K562 (cell line): ENCODE results near the gene NFS1. TPM values are rescaled to one million over a fixed set of nuclear protein-coding genes. Genes with fewer than 3 reads are reported as not detected.
A peak's percentile ranks its signal among the peaks of the same experiment; 100 is the strongest.

Experiments used
- ATAC-seq: fragments of 200-7000 bp; cut with Tn5 transposase; 3 replicates; pipeline ENCODE4 v1.9.1; 2020; ENCODE audit warnings: moderate library complexity
- BruUV-seq: library from RNA; stranded (reverse); fragments of 400-500 nt; replicated peaks from 2 replicates; lab custom pipeline; 2021; lab: Mats Ljungman, UMichigan
- CTCF ChIA-PET: fragments of 300-600 bp; formaldehyde crosslinking; extraction: SDS; loops from one replicate; lab custom pipeline; 2021; ENCODE audit warnings: low intra/inter-chr PET ratio; lab: Yijun Ruan, JAX
- POLR2A ChIA-PET: fragments of 300-600, 350-650 bp; sonication (Branson Sonifier 250); formaldehyde crosslinking; extraction: SDS; loops from one replicate; lab custom pipeline; 2021; ENCODE audit warnings: antibody characterized with exemption, inconsistent platforms; lab: Yijun Ruan, JAX
- DNase-seq, 4 experiments: peaks; one replicate each; pipeline versions ENCODE4 v3.0.0 to v3.0.0-alpha.2; 2011 to 2018; ENCODE audit warnings: low spot score in 3 of 4, mixed read lengths in 3 of 4; ENCODE audit errors: extremely low read depth in 1 of 4
- FAIRE-seq: peaks from 2 replicates; lab custom pipeline; 2011; peaks lifted over from hg19 to GRCh38; lab: Jason Lieb, UNC
- H2AFZ ChIP-seq: 2 replicates; pipeline ENCODE4 v1.6.0; 2011; ENCODE audit warnings: low read depth, low read length, control low read depth, inconsistent platforms
- H3K27ac ChIP-seq: fragments of 200-600 bp; 3 replicates; pipeline ENCODE4 v1.8.0; 2011; ENCODE audit warnings: low read depth, mild to moderate bottlenecking, control low read depth, inconsistent platforms, low read length, moderate library complexity, mixed read lengths; ENCODE audit errors: extremely low read depth
- H3K27me3 ChIP-seq, 2 experiments: fragments of 300-600 bp in 1 of 2; 2 replicates in 1 of 2; 3 replicates in 1 of 2; pipeline versions ENCODE4 v1.6.0 to v1.8.0; 2011; ENCODE audit warnings: inconsistent platforms in 2 of 2, low read length in 2 of 2, mild to moderate bottlenecking in 1 of 2, mixed read lengths in 1 of 2, moderate library complexity in 1 of 2; ENCODE audit not compliant: control insufficient read depth in 2 of 2, insufficient read depth in 2 of 2
- H3K36me3 ChIP-seq: fragments of 300-600 bp; 3 replicates; pipeline ENCODE4 v1.8.0; 2011; ENCODE audit warnings: mild to moderate bottlenecking, low read length, inconsistent platforms; ENCODE audit not compliant: control insufficient read depth, insufficient read depth
- H3K4me1 ChIP-seq, 2 experiments: fragments of 200-600 bp in 1 of 2; replicated peaks in 1 of 2; 2 replicates in 1 of 2; 3 replicates in 1 of 2; pipeline versions ENCODE4 v1.5.1 to v1.8.0; 2011; ENCODE audit warnings: inconsistent platforms in 2 of 2, low read length in 2 of 2, mild to moderate bottlenecking in 1 of 2, mixed read lengths in 1 of 2, moderate library complexity in 1 of 2; ENCODE audit not compliant: control insufficient read depth in 2 of 2, insufficient read depth in 2 of 2
- H3K4me2 ChIP-seq: 2 replicates; pipeline ENCODE4 v1.6.1; 2011; ENCODE audit warnings: low read length, control low read depth, inconsistent platforms, mixed read lengths; ENCODE audit not compliant: insufficient read depth
- H3K4me3 ChIP-seq: fragments of 200-600 bp; sonication (generic), shearing (Covaris generic); 2 replicates; pipeline ENCODE4 v1.5.1; 2016; ENCODE audit warnings: control low read depth, inconsistent platforms
- H3K79me2 ChIP-seq: fragments of 200-600 bp; 3 replicates; pipeline ENCODE4 v1.8.0; 2011; ENCODE audit warnings: low read length, inconsistent platforms; ENCODE audit not compliant: control insufficient read depth, insufficient read depth
- H3K9ac ChIP-seq, 2 experiments: 2 replicates each; pipeline versions ENCODE4 v1.6.0 to v1.6.1; 2011; ENCODE audit warnings: low read depth in 2 of 2, low read length in 2 of 2, control low read depth in 1 of 2, inconsistent platforms in 1 of 2, mild to moderate bottlenecking in 1 of 2, mixed read lengths in 1 of 2; ENCODE audit not compliant: insufficient read depth in 1 of 2
- H3K9me1 ChIP-seq: one replicate; pipeline ENCODE4 v1.6.0; 2011; ENCODE audit warnings: inconsistent platforms, mild to moderate bottlenecking, low read length, moderate library complexity; ENCODE audit not compliant: control insufficient read depth, insufficient read depth
- H3K9me3 ChIP-seq: replicated peaks from 2 replicates; pipeline ENCODE4 v1.5.1; 2011; ENCODE audit warnings: low read depth, low read length, inconsistent platforms; ENCODE audit not compliant: control insufficient read depth, insufficient read depth
- H4K20me1 ChIP-seq: replicated peaks from 2 replicates; pipeline ENCODE4 v1.6.1; 2011; ENCODE audit warnings: low read length, inconsistent platforms, mixed read lengths; ENCODE audit not compliant: control insufficient read depth, insufficient read depth
- ESRRB ChIP-seq: fragments of 250-450 bp; sonication (Bioruptor Pico); IDR thresholded peaks from 2 replicates; pipeline ENCODE4 v1.5.0; 2020; ENCODE audit warnings: mild to moderate bottlenecking, moderate library complexity, borderline replicate concordance
- ETV5 ChIP-seq: sonication (generic); formaldehyde crosslinking; IDR thresholded peaks from 2 replicates; pipeline ENCODE4 v1.4.0; 2020; ENCODE audit warnings: low read depth, mild to moderate bottlenecking, missing genetic modification reagents
- PCBP1 ChIP-seq: fragments of 200-400 bp; formaldehyde crosslinking; IDR thresholded peaks from 2 replicates; pipeline ENCODE4 v1.6.1; 2018; ENCODE audit warnings: mild to moderate bottlenecking, low read depth, low read length; ENCODE audit not compliant: poor library complexity, severe bottlenecking
- POLR2AphosphoS5 ChIP-seq: IDR thresholded peaks from 2 replicates; pipeline ENCODE4 v1.6.1; 2011; ENCODE audit warnings: mild to moderate bottlenecking, low read depth, low read length, moderate library complexity; ENCODE audit not compliant: control insufficient read depth, insufficient read depth
- RBFOX2 ChIP-seq: fragments of 200-400 bp; formaldehyde crosslinking; IDR thresholded peaks from 2 replicates; pipeline ENCODE4 v1.6.1; 2017; ENCODE audit warnings: low read depth, mild to moderate bottlenecking, low read length, moderate library complexity
- SP1 ChIP-seq: sonication (generic); formaldehyde crosslinking; IDR thresholded peaks from 2 replicates; pipeline ENCODE4 v1.8.1; 2022; ENCODE audit warnings: mild to moderate bottlenecking, missing genetic modification reagents
- ZFX ChIP-seq: sonication (generic); formaldehyde crosslinking; IDR thresholded peaks from 2 replicates; pipeline ENCODE4 v1.8.0; 2022; ENCODE audit warnings: mild to moderate bottlenecking, missing genetic modification reagents, moderate library complexity
- WGBS: fragments of 100-300 bp; shearing (Covaris generic); methylation state at CpG from one replicate; pipeline ENCODE4 v1.1.6; 2016; ENCODE audit warnings: low coverage, mixed read lengths; ENCODE audit not compliant: insufficient coverage; ENCODE audit errors: missing lambda C conversion rate; 5-methylcytosine and 5-hydroxymethylcytosine counted together
- in situ Hi-C: fragments of 300-500 bp; cut with MboI; formaldehyde crosslinking; loops from 4 replicates; pipeline ENCODE4 v1.15.0; 2018; ENCODE audit warnings: inconsistent platforms, mixed read lengths
- intact Hi-C: fragments of 100-400 bp; cut with micrococcal nuclease; formaldehyde crosslinking; loops from 2 replicates; pipeline ENCODE4 v1.14.2; 2022
- polyA plus RNA-seq, 8 experiments: library from polyadenylated mRNA; depleted of rRNA in 4 of 8; stranded (reverse) in 5 of 8; unstranded in 3 of 8; fragments of >200 nt; fragmentation: Nextera tagmentation in 2 of 8; fragmentation: Illumina TruSeq in 1 of 8; extraction: Ambion mirVana in 2 of 8; extraction: Trizol in 1 of 8; gene quantifications; 2 replicates each; pipeline versions ENCODE4 v1.2.1 to v1.2.3, GENCODE V29; 2011 to 2014; ENCODE audit warnings: inconsistent platforms in 1 of 8, missing spikeins in 1 of 8
- total RNA-seq, 7 experiments: library from RNA; depleted of rRNA in 6 of 7; stranded (reverse); fragments of >200 nt in 6 of 7; fragmentation: Illumina TruSeq in 2 of 7; extraction: Trizol in 2 of 7; gene quantifications; 2 replicates each; pipeline versions ENCODE4 v1.2.1 to v1.2.3, GENCODE V29; 2011 to 2021; ENCODE audit warnings: low replicate concordance in 1 of 7

The NFS1 gene
- total and polyA plus RNA-seq, 9 of the 15 experiments (the other 6 are each of a cell fraction or from before 2014, with no cell fraction given) = 11.5 to 84.8 (median 47.1) TPM

- Histone ChIP-seq H2AFZ (no peak overlapping the region), H3K4me2 (no peak overlapping the region), H3K4me1 (peaks cover 0 to 13% of the 10 kb centered on the region in 2 experiments; a peak in 2 of 5 replicates), H3K27me3 (no peaks in the 10 kb centered on the region), H3K27ac (no peak overlapping the region), H3K9me3 (no peaks in the 10 kb centered on the region), H3K9me1 (no peaks in the 10 kb centered on the region), H3K4me3 (no peak overlapping the region), H3K9ac (no peak overlapping the region), H3K79me2 (peaks cover 96% of the 10 kb centered on the region), H4K20me1 (peaks cover 56% of the 10 kb centered on the region), H3K36me3 (peaks cover 82% of the 10 kb centered on the region)
- DNase-seq = no peak
- no TSS peak for BruUV-seq
- ChIA-PET CTCF (no interaction called here), POLR2A (interaction anchor here (0.9 to 7.0 kb wide), 5 partner anchors 10 to 216 kb away, joined by 3 to 99 read pairs (median 4); partner anchors contain the start of gene SCAND1)
- in situ Hi-C loops = no loop called here
- intact Hi-C loops = no loop called here
- no peak for ATAC-seq
- 93% methylated on average over 14 of the region's 15 CpGs for WGBS
- no peak for FAIRE-seq
- TF ChIP-seq SP1 (CRISPR knock-in tag) = no peak
- TF ChIP-seq ESRRB (CRISPR knock-in tag) = no peak
- TF ChIP-seq PCBP1 = no peak
- TF ChIP-seq ETV5 = no peak
- peak; percentile 5; the same call in 1 of the 2 replicates for TF ChIP-seq POLR2AphosphoS5
- TF ChIP-seq RBFOX2 = peak; percentile 50
- 0 out of 2 replicates have a peak, but pooled peaks have one; percentile 13 for TF ChIP-seq ZFX (CRISPR knock-in tag)
These were observed 38.7 kb upstream of the NFS1 start for GRCh38 chr20:35737865-35738333.
